K562 treated with DMSO at 1 percent for 24 hours (cell line): ENCODE results near the gene PRKAR2A. TPM values are rescaled to one million over a fixed set of nuclear protein-coding genes. Genes with fewer than 3 reads are reported as not detected.

Experiments used
- total RNA-seq: library from RNA; unstranded; fragments of 300-600 nt; gene quantifications from 2 replicates; pipeline ENCODE4 v1.2.3, GENCODE V29; 2022; ENCODE audit warnings: low read depth; ENCODE audit not compliant: insufficient read depth

Gene PRKAR2A
- total RNA-seq, result 106 and 110 TPM in 2 replicates

GRCh38 chr3:48847504-48848423 is at the start of gene PRKAR2A:
TSS of gene PRKAR2A (minus strand) at chr3:48847874. CDS start at chr3:48847596, 278 bp downstream.

GRCh38 chr3:48716982-48717746 is 130.5 kb downstream of the PRKAR2A start, which contains the start of gene IP6K2:
TSS of gene IP6K2 (minus strand) at chr3:48717221. CDS start at chr3:48695291, 21,930 bp downstream.

Other genes starting within 250 kb of the PRKAR2A start
- gene UQCRC1, start 238.2 kb downstream of the PRKAR2A start, total RNA-seq, result 313 and 317 TPM in 2 replicates
- gene TMEM89, start 226.1 kb downstream of the PRKAR2A start, total RNA-seq, result not detected in 2 replicates
- 21.8 and 28.5 TPM in 2 replicates for gene SLC26A6, start 212.4 kb downstream of the PRKAR2A start, total RNA-seq
- gene CELSR3, start 185.0 kb downstream of the PRKAR2A start, total RNA-seq, result 1.7 and 2.1 TPM in 2 replicates
- 25.6 and 27.7 TPM in 2 replicates for gene NCKIPSD, start 162.0 kb downstream of the PRKAR2A start, total RNA-seq
- gene IP6K2, start 130.7 kb downstream of the PRKAR2A start, total RNA-seq, result 56.1 and 62.7 TPM in 2 replicates
- gene SLC25A20, start 51.0 kb upstream of the PRKAR2A start, total RNA-seq, result 15.8 and 16.9 TPM in 2 replicates
- 54.7 and 59.3 TPM in 2 replicates for gene ARIH2, start 71.0 kb upstream of the PRKAR2A start, total RNA-seq
- gene P4HTM, start 142.4 kb upstream of the PRKAR2A start, total RNA-seq, result 0.71 and 1.1 TPM in 2 replicates
- 98.0 and 98.5 TPM in 2 replicates for gene WDR6, start 159.5 kb upstream of the PRKAR2A start, total RNA-seq
- gene DALRD3, start 170.7 kb upstream of the PRKAR2A start, total RNA-seq, result 19.5 TPM in 2 replicates
- gene NDUFAF3, start 174.2 kb upstream of the PRKAR2A start, total RNA-seq, result 51.3 and 57.7 TPM in 2 replicates
- gene IMPDH2, start 181.5 kb upstream of the PRKAR2A start, total RNA-seq, result 231 and 234 TPM in 2 replicates
- gene QRICH1, start 246.2 kb upstream of the PRKAR2A start, total RNA-seq, result 37.9 and 40.6 TPM in 2 replicates